Measurements from ENCODE around the gene PATL1. TPM values are rescaled to one million over a fixed set of nuclear protein-coding genes. Genes with fewer than 3 reads are reported as not detected.

PATL1 gene
- total and polyA plus RNA-seq, 2 of the 8 experiments (the other 6 are each of a cell fraction or from before 2014, with no cell fraction given), result 30.4 to 33.4 TPM

- CTCF ChIA-PET (ENCODE audit: partially characterized antibody), result no interaction called here
- POLR2A ChIA-PET (ENCODE audit: partially characterized antibody), result no interaction called here
- H2BK15ac ChIP-seq (ENCODE audit: low read length), result no peak overlapping the region
These were observed 68.6 kb downstream of the PATL1 start for GRCh38 chr11:59600234-59600633.

More at GRCh38 chr11:59600234-59600633, 68.6 kb downstream of the PATL1 start:
- Histone ChIP-seq H3K4me3 (ENCODE audit: extremely low read depth in 1 of 4, insufficient read depth in 2 of 4, low read depth in 3 of 4, low read length in 4 of 4) (no peak overlapping the region), H4K5ac (ENCODE audit: insufficient read length, low read depth, low read length) (no peak overlapping the region), H3K9ac (replicated peaks in 1 of 4; ENCODE audit: extremely low read depth in 1 of 4, low read depth in 3 of 4, low read length in 3 of 4) (no peak overlapping the region), H3K23me2 (ENCODE audit: low read depth, low read length) (no peaks in the 10 kb centered on the region), H3K27ac (ENCODE audit: low read depth, low read length) (no peak overlapping the region), H3K79me1 (ENCODE audit: low read depth, low read length) (no peaks in the 10 kb centered on the region; the same call in 1 of the 2 replicates), H3K4me2 (ENCODE audit: insufficient read depth in 1 of 2, low read depth in 2 of 2, low read length in 2 of 2) (no peak overlapping the region), H3K14ac (ENCODE audit: insufficient read length) (no peak overlapping the region), H2AFZ (ENCODE audit: low read length) (no peak overlapping the region), H2BK5ac (ENCODE audit: low read depth, low read length) (no peak overlapping the region), H3K27me3 (replicated peaks in 1 of 4; ENCODE audit: control insufficient read depth in 3 of 4, extremely low read depth in 1 of 4, insufficient read depth in 3 of 4, low read length in 3 of 4) (no peaks in the 10 kb centered on the region), H3K56ac (replicated peaks; ENCODE audit: insufficient read length, low read depth, low read length) (no peak overlapping the region), H2AK5ac (ENCODE audit: low read depth, low read length) (no peak overlapping the region), H3K23ac (ENCODE audit: insufficient read length) (no peak overlapping the region), H3K4ac (replicated peaks; ENCODE audit: insufficient read length, low read depth, low read length) (no peak overlapping the region), H4K8ac (ENCODE audit: extremely low read depth, insufficient read depth, low read length) (no peak overlapping the region), H2BK120ac (replicated peaks; ENCODE audit: low read depth, low read length) (no peak overlapping the region), H4K20me1 (replicated peaks in 1 of 2; ENCODE audit: control insufficient read depth in 1 of 2, insufficient read depth in 2 of 2, low read length in 2 of 2) (peaks cover 2 to 3% of the 10 kb centered on the region in 2 experiments), H4K91ac (replicated peaks; ENCODE audit: insufficient read length, low read length) (no peak overlapping the region), H3K79me2 (ENCODE audit: control insufficient read depth in 1 of 2, insufficient read depth in 2 of 2, low read length in 2 of 2) (no peaks in the 10 kb centered on the region; a peak in 1 of 4 replicates), H3K18ac (ENCODE audit: extremely low read depth, low read length) (no peak overlapping the region), H2BK20ac (ENCODE audit: low read length) (no peak overlapping the region), H3K4me1 (replicated peaks in 1 of 4; ENCODE audit: control insufficient read depth in 3 of 4, insufficient read depth in 4 of 4, low read length in 3 of 4) (no peaks in the 10 kb centered on the region), H3K9me3 (ENCODE audit: insufficient read depth in 2 of 2, low read depth in 1 of 2, low read length in 1 of 2) (no peaks in the 10 kb centered on the region), H2BK12ac (ENCODE audit: low read depth, low read length) (no peak overlapping the region), H3K36me3 (ENCODE audit: control insufficient read depth in 2 of 4, insufficient read depth in 4 of 4, low read length in 3 of 4) (peaks cover 17 to 55% (median 42%) of the 10 kb centered on the region in 4 experiments)
- DNase-seq (ENCODE audit: low read depth in 1 of 2, low spot score in 2 of 2) (no peak), FAIRE-seq (no peak)
- 100% methylated on average over 2 of the region's 2 CpGs; no CpG with 5 or more reads in 1 of the 2 experiments for WGBS, 2 experiments (ENCODE audit: extremely low coverage in 1 of 2, insufficient coverage in 1 of 2, insufficient read length in 1 of 2, insufficient replicate concordance in 2 of 2, low coverage in 1 of 2, low lambda C conversion rate in 2 of 2, missing lambda C conversion rate in 1 of 2)
- TF ChIP-seq TAF1 (IDR thresholded peaks at IDR 0.05; ENCODE audit: low read depth, low read length), result no peak
- TF ChIP-seq EGR1 (IDR thresholded peaks at IDR 0.05; ENCODE audit: borderline replicate concordance, low read depth, low read length), result no peak
- no peak for TF ChIP-seq EZH2 (IDR thresholded peaks at IDR 0.05; ENCODE audit: low read depth, low read length, severe bottlenecking)
- no peak for TF ChIP-seq E2F6 (IDR thresholded peaks at IDR 0.05)
- no peak for TF ChIP-seq KDM1A (IDR thresholded peaks at IDR 0.05; ENCODE audit: borderline replicate concordance, low read length)
- TF ChIP-seq RFX5 (IDR thresholded peaks at IDR 0.05; ENCODE audit: borderline replicate concordance, low read depth, low read length), result no peak
- no peak for TF ChIP-seq HDAC2 (IDR thresholded peaks at IDR 0.05; ENCODE audit: borderline replicate concordance in 1 of 2, low read depth in 2 of 2, low read length in 2 of 2)
- TF ChIP-seq CBX8 (IDR thresholded peaks at IDR 0.05; ENCODE audit: borderline replicate concordance, low read depth, low read length), result no peak
- TF ChIP-seq RBBP5 (IDR thresholded peaks at IDR 0.05; ENCODE audit: borderline replicate concordance, low read depth, low read length), result no peak
- no peak for TF ChIP-seq HDAC6 (IDR thresholded peaks at IDR 0.05; ENCODE audit: low read depth, low read length)
- no peak for TF ChIP-seq CTBP2 (IDR thresholded peaks at IDR 0.05; ENCODE audit: borderline replicate concordance, insufficient read depth, insufficient read length, low read length)
- no peak for TF ChIP-seq FOSL1 (IDR thresholded peaks at IDR 0.05; ENCODE audit: insufficient read depth, low read depth, low read length)

Data from H1 (cell line).